Lower leg skin (tissue), 4 donors: Measurements from ENCODE around the gene ADORA1. TPM values are rescaled to one million over a fixed set of nuclear protein-coding genes. Genes with fewer than 3 reads are reported as not detected.

Source experiments
- DNase-seq, 2 donors: peaks; one replicate each; pipeline ENCODE4 v3.0.0-alpha.2; 2019; ENCODE audit warnings: low spot score in 2 of 2
- H3K4me3 ChIP-seq: fragments of 200-600 bp; sonication (generic); 2 replicates; pipeline ENCODE4 v1.5.1; 2017; ENCODE audit warnings: mild to moderate bottlenecking, low read depth; ENCODE audit not compliant: poor library complexity, severe bottlenecking
- CTCF ChIP-seq, 3 donors: fragments of 450-650 bp; IDR thresholded peaks; one replicate each; pipeline ENCODE4 v1.5.1; 2016; ENCODE audit warnings: antibody characterized with exemption in 3 of 3, mild to moderate bottlenecking in 3 of 3, moderate library complexity in 2 of 3
- POLR2A ChIP-seq, 2 donors: fragments of 450-650 bp; IDR thresholded peaks; one replicate each; pipeline ENCODE4 v1.6.1; 2016 to 2017; ENCODE audit warnings: antibody characterized with exemption in 2 of 2, mild to moderate bottlenecking in 1 of 2, moderate library complexity in 1 of 2
- WGBS, 2 donors: methylation state at CpG; one replicate each; pipeline ENCODE4 v1.1.5; 2018; 5-methylcytosine and 5-hydroxymethylcytosine counted together
- intact Hi-C: fragments of 100-400 bp; cut with DNase I; formaldehyde crosslinking; loops from one replicate; pipeline ENCODE4 v1.15.0; 2023; ENCODE audit warnings: low total_unique reads
- total RNA-seq, 4 donors: library from RNA; depleted of rRNA; stranded (reverse); fragments of >200 nt; gene quantifications; one replicate each; pipeline ENCODE4 v1.1.0, GENCODE V29; 2016

The ADORA1 gene
- total RNA-seq, 4 donors from 2014 or later = 1.8 to 7.7 (median 5.3) TPM

GRCh38 chr1:203153051-203153988 is 25.8 kb downstream of the ADORA1 start:
- H3K4me3 ChIP-seq = no peak overlapping the region
- intact Hi-C loops = loop anchor here (1.0 kb wide), 1 partner anchor 41 kb away; no protein-coding TSS in a partner anchor
- TF ChIP-seq POLR2A (IDR thresholded peaks at IDR 0.05) (no peak), CTCF (IDR thresholded peaks at IDR 0.05) (no peak)
- no peak for DNase-seq
- WGBS, 2 donors = 85 to 88% methylated on average over 9 of the region's 9 CpGs

GRCh38 chr1:203153989-203154821 is 26.7 kb downstream of the ADORA1 start:
- TF ChIP-seq CTCF (IDR thresholded peaks at IDR 0.05) (no peak), POLR2A (IDR thresholded peaks at IDR 0.05) (no peak)
- no peak for DNase-seq
- H3K4me3 ChIP-seq = no peak overlapping the region
- WGBS, 2 donors = 70 to 71% methylated on average over 13 of the region's 13 CpGs
- intact Hi-C loops = loop anchor here (1.0 kb wide), 1 partner anchor 40 kb away; no protein-coding TSS in a partner anchor

GRCh38 chr1:203156280-203156679 is 28.8 kb downstream of the ADORA1 start:
- intact Hi-C loops = no loop called here
- DNase-seq = no peak
- no peak for TF ChIP-seq POLR2A (IDR thresholded peaks at IDR 0.05)
- no peak for TF ChIP-seq CTCF (IDR thresholded peaks at IDR 0.05)
- WGBS, 2 donors = 76 to 83% methylated on average over 1 of the region's 1 CpG
- H3K4me3 ChIP-seq = no peak overlapping the region

- WGBS, 2 donors = 88 to 90% methylated on average over 1 of the region's 1 CpG
Observed at GRCh38 chr1:203158423-203158822, 30.9 kb downstream of the ADORA1 start.

More at GRCh38 chr1:203158423-203158822, 30.9 kb downstream of the ADORA1 start:
- DNase-seq = no peak
- no peak overlapping the region for H3K4me3 ChIP-seq
- TF ChIP-seq POLR2A (IDR thresholded peaks at IDR 0.05) (no peak), CTCF (IDR thresholded peaks at IDR 0.05) (no peak)
- intact Hi-C loops = no loop called here
